Mesendoderm (in vitro differentiated cells): ENCODE results near the gene TMEM182.

Experiments used
- DNase-seq: peaks from one replicate; pipeline ENCODE4 v3.0.0; 2013
- H2AK5ac ChIP-seq: 2 replicates; pipeline ENCODE4 v1.6.1; 2013; ENCODE audit warnings: low read length, inconsistent platforms
- H2BK120ac ChIP-seq: 2 replicates; pipeline ENCODE4 v1.6.1; 2013; ENCODE audit warnings: low read depth, mild to moderate bottlenecking, low read length, moderate library complexity, mixed read lengths
- H2BK15ac ChIP-seq: replicated peaks from 2 replicates; pipeline ENCODE4 v1.6.1; 2013; ENCODE audit warnings: low read depth, mild to moderate bottlenecking, moderate library complexity
- H2BK5ac ChIP-seq: 2 replicates; pipeline ENCODE4 v1.6.1; 2013; ENCODE audit warnings: low read length, inconsistent platforms
- H3K18ac ChIP-seq: 2 replicates; pipeline ENCODE4 v1.6.1; 2013; ENCODE audit warnings: mild to moderate bottlenecking, low read length, mixed read lengths
- H3K23ac ChIP-seq: one replicate; pipeline ENCODE4 v1.6.1; 2013; ENCODE audit warnings: low read length
- H3K27ac ChIP-seq: 2 replicates; pipeline ENCODE4 v1.5.1; 2013; ENCODE audit warnings: low read depth, mild to moderate bottlenecking, inconsistent platforms, low read length, moderate library complexity
- H3K27me3 ChIP-seq: 2 replicates; pipeline ENCODE4 v1.6.1; 2013; ENCODE audit warnings: low read length, control low read depth, mild to moderate bottlenecking, inconsistent platforms; ENCODE audit not compliant: insufficient read depth, poor library complexity
- H3K36me3 ChIP-seq: 2 replicates; pipeline ENCODE4 v1.6.1; 2013; ENCODE audit warnings: low read length, inconsistent platforms; ENCODE audit not compliant: control insufficient read depth, insufficient read depth
- H3K4ac ChIP-seq: one replicate; pipeline ENCODE4 v1.6.1; 2013; ENCODE audit warnings: low read depth, mild to moderate bottlenecking, low read length, moderate library complexity
- H3K4me1 ChIP-seq: 2 replicates; pipeline ENCODE4 v1.6.1; 2013; ENCODE audit warnings: low read depth, low read length, inconsistent platforms; ENCODE audit not compliant: control insufficient read depth
- H3K4me2 ChIP-seq: 2 replicates; pipeline ENCODE4 v1.6.1; 2013; ENCODE audit warnings: low read length
- H3K4me3 ChIP-seq: 2 replicates; pipeline ENCODE4 v1.5.1; 2013; ENCODE audit warnings: mild to moderate bottlenecking, low read length
- H3K56ac ChIP-seq: one replicate; pipeline ENCODE4 v1.6.1; 2013; ENCODE audit warnings: low read length
- H3K79me1 ChIP-seq: 2 replicates; pipeline ENCODE4 v1.6.1; 2013; ENCODE audit warnings: low read length, inconsistent platforms
- H3K79me2 ChIP-seq: 2 replicates; pipeline ENCODE4 v1.6.1; 2013; ENCODE audit warnings: mild to moderate bottlenecking, low read length; ENCODE audit not compliant: control insufficient read depth, insufficient read depth
- H3K9ac ChIP-seq: 2 replicates; pipeline ENCODE4 v1.6.1; 2013; ENCODE audit warnings: low read length, inconsistent platforms
- H4K5ac ChIP-seq: one replicate; pipeline ENCODE4 v1.6.1; 2013; ENCODE audit warnings: low read length
- H4K8ac ChIP-seq: one replicate; pipeline ENCODE4 v1.6.1; 2013; ENCODE audit warnings: low read depth, mild to moderate bottlenecking, control low read depth, low read length, moderate library complexity
- WGBS: extraction: QIAGEN DNeasy Blood & Tissue Kit; methylation state at CpG from one replicate; pipeline ENCODE4 v1.1.7; 2013; ENCODE audit warnings: low lambda C conversion rate, missing lambda C conversion rate; ENCODE audit not compliant: insufficient coverage; ENCODE audit errors: extremely low coverage; 5-methylcytosine and 5-hydroxymethylcytosine counted together

Gene TMEM182

GRCh38 chr2:102789349-102790090, 27.7 kb downstream of the TMEM182 start:
- no peak overlapping the region for H2BK15ac ChIP-seq
- no CpG with 5 or more reads among the region's 7 CpGs for WGBS

DNA sequence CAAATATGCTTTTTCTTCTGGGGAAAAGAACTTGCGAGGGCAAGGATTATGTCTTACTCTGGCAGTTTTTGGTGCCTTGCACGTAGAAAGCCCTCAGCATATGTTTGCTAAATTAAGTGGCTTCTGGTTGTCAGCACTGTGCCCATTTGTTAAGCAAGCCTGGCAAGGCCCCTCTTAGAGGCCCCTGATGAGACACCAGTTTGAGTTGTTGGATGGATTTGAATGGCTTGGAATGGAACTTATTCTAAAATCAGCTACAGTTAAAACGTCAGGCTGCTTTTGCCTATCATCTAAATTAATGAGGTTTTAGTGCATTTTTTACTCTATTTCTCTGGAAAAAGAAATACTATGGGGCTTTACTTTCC, 28.2 kb downstream of the TMEM182 start:
- Histone ChIP-seq H4K5ac (no peak overlapping the region), H3K4ac (no peak overlapping the region), H2BK15ac (no peak overlapping the region), H2BK5ac (no peak overlapping the region), H3K79me1 (no peaks in the 10 kb centered on the region), H2AK5ac (no peak overlapping the region), H3K4me1 (no peaks in the 10 kb centered on the region), H3K4me2 (no peak overlapping the region), H3K4me3 (no peak overlapping the region), H3K9ac (no peak overlapping the region), H3K56ac (no peak overlapping the region), H3K27ac (no peak overlapping the region), H4K8ac (no peak overlapping the region), H3K79me2 (no peaks in the 10 kb centered on the region), H2BK120ac (no peak overlapping the region), H3K27me3 (no peaks in the 10 kb centered on the region), H3K36me3 (no peaks in the 10 kb centered on the region), H3K23ac (no peak overlapping the region), H3K18ac (no peak overlapping the region)
- no CpG with 5 or more reads among the region's 3 CpGs for WGBS
- DNase-seq = no peak

More at GRCh38 chr2:102789349-102790090, 27.7 kb downstream of the TMEM182 start:
- H3K36me3 ChIP-seq = no peaks in the 10 kb centered on the region
- H3K79me1 ChIP-seq = no peaks in the 10 kb centered on the region
- no peaks in the 10 kb centered on the region for H3K79me2 ChIP-seq
- no peak overlapping the region for H2AK5ac ChIP-seq
- DNase-seq = no peak
- H3K4ac ChIP-seq = no peak overlapping the region
- H3K18ac ChIP-seq = no peak overlapping the region
- H4K5ac ChIP-seq = no peak overlapping the region
- H3K27ac ChIP-seq = no peak overlapping the region
- no peak overlapping the region for H2BK5ac ChIP-seq
- no peak overlapping the region for H3K4me2 ChIP-seq
- no peak overlapping the region for H4K8ac ChIP-seq
- no peak overlapping the region for H3K56ac ChIP-seq
- H3K4me1 ChIP-seq = no peaks in the 10 kb centered on the region
- no peak overlapping the region for H3K4me3 ChIP-seq
- H3K23ac ChIP-seq = no peak overlapping the region
- H3K27me3 ChIP-seq = no peaks in the 10 kb centered on the region
- H2BK120ac ChIP-seq = no peak overlapping the region
- no peak overlapping the region for H3K9ac ChIP-seq

DNA sequence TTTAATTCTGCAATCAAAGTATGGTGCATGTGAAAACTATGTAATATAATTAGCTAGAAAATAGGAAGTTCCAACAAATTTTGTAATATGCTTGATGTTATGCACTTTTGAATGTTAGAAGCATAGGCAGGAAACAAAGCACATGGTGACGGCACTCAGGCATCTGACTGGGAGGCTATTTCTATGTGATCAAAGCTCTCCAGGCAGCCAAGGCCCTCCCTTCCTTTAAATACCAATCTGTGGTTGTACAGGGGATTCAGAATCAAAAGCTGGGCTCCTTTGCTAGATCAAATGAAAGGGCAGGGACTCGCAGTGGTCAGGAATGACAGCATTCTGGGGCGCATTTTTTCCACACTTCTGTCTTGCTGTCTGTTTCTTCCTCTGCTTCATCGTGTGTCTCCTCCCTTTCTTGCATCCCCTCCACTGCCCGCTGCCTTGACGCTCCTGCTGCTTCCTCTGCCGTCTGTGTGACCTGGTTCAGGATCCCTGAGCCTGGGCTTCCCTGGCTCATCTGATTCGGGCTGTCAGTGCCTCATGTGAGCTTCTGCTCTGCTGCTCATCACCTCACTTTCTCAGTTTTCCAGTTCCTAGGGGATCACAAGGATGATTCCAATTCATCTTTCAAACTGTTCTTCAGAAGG, 30.9 kb downstream of the TMEM182 start:
- H3K56ac ChIP-seq = no peak overlapping the region
- H2BK15ac ChIP-seq = no peak overlapping the region
- H3K4me3 ChIP-seq = no peak overlapping the region
- no peaks in the 10 kb centered on the region for H3K27me3 ChIP-seq
- DNase-seq = no peak
- no peak overlapping the region for H2AK5ac ChIP-seq
- H3K79me1 ChIP-seq = no peaks in the 10 kb centered on the region
- no peak overlapping the region for H2BK120ac ChIP-seq
- no peak overlapping the region for H4K8ac ChIP-seq
- H3K18ac ChIP-seq = no peak overlapping the region
- H3K79me2 ChIP-seq = no peaks in the 10 kb centered on the region
- no peak overlapping the region for H3K23ac ChIP-seq
- WGBS = no CpG with 5 or more reads among the region's 8 CpGs
- H3K4me1 ChIP-seq = no peaks in the 10 kb centered on the region
- no peak overlapping the region for H3K27ac ChIP-seq
- H3K4ac ChIP-seq = no peak overlapping the region
- no peak overlapping the region for H4K5ac ChIP-seq
- H3K4me2 ChIP-seq = no peak overlapping the region
- H3K36me3 ChIP-seq = no peaks in the 10 kb centered on the region
- H2BK5ac ChIP-seq = no peak overlapping the region
- no peak overlapping the region for H3K9ac ChIP-seq

- Histone ChIP-seq H3K36me3 (no peaks in the 10 kb centered on the region), H3K79me1 (no peaks in the 10 kb centered on the region), H3K4me2 (no peak overlapping the region), H3K9ac (no peak overlapping the region), H3K4ac (no peak overlapping the region), H2BK15ac (no peak overlapping the region), H4K5ac (no peak overlapping the region), H2BK5ac (no peak overlapping the region), H2BK120ac (no peak overlapping the region), H3K56ac (no peak overlapping the region), H3K18ac (no peak overlapping the region), H3K23ac (no peak overlapping the region), H2AK5ac (no peak overlapping the region), H3K27me3 (no peaks in the 10 kb centered on the region), H3K27ac (no peak overlapping the region), H3K4me1 (no peaks in the 10 kb centered on the region), H3K79me2 (no peaks in the 10 kb centered on the region), H3K4me3 (no peak overlapping the region), H4K8ac (no peak overlapping the region)
- no CpG with 5 or more reads among the region's 4 CpGs for WGBS
- no peak for DNase-seq
These were observed 33.8 kb downstream of the TMEM182 start for GRCh38 chr2:102795641-102796040.

DNA sequence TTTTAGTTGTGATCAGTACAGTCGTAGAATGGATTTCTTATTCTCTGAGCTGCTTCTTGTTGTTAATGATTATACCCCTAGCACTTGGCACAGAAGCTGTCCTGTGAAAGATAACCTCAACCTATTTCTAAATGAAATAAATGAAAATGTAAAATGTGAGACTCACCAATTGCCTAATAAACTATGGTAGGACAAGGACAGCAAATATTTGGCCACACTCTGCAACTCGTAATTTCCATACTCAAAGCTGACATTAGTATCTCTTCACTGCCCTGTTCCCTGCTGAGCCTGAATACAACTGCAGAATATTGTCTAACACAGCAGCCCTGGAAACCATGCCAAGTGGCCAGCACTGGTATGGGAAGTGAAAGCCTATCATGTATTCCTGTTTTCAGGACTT, 34.5 kb downstream of the TMEM182 start:
- Histone ChIP-seq H3K27me3 (no peaks in the 10 kb centered on the region), H3K4me1 (no peaks in the 10 kb centered on the region), H3K4me3 (no peak overlapping the region), H3K56ac (no peak overlapping the region), H3K4me2 (no peak overlapping the region), H3K27ac (no peak overlapping the region), H4K8ac (no peak overlapping the region), H2AK5ac (no peak overlapping the region), H4K5ac (no peak overlapping the region), H2BK15ac (no peak overlapping the region), H2BK5ac (no peak overlapping the region), H3K79me1 (no peaks in the 10 kb centered on the region), H3K9ac (no peak overlapping the region), H3K4ac (no peak overlapping the region), H3K36me3 (peaks cover 1% of the 10 kb centered on the region), H3K23ac (no peak overlapping the region), H2BK120ac (no peak overlapping the region), H3K79me2 (no peaks in the 10 kb centered on the region), H3K18ac (no peak overlapping the region)
- no CpG with 5 or more reads among the region's 2 CpGs for WGBS
- no peak for DNase-seq
